ENCODE data around the gene ADAM19.

Gene ADAM19, protein sequence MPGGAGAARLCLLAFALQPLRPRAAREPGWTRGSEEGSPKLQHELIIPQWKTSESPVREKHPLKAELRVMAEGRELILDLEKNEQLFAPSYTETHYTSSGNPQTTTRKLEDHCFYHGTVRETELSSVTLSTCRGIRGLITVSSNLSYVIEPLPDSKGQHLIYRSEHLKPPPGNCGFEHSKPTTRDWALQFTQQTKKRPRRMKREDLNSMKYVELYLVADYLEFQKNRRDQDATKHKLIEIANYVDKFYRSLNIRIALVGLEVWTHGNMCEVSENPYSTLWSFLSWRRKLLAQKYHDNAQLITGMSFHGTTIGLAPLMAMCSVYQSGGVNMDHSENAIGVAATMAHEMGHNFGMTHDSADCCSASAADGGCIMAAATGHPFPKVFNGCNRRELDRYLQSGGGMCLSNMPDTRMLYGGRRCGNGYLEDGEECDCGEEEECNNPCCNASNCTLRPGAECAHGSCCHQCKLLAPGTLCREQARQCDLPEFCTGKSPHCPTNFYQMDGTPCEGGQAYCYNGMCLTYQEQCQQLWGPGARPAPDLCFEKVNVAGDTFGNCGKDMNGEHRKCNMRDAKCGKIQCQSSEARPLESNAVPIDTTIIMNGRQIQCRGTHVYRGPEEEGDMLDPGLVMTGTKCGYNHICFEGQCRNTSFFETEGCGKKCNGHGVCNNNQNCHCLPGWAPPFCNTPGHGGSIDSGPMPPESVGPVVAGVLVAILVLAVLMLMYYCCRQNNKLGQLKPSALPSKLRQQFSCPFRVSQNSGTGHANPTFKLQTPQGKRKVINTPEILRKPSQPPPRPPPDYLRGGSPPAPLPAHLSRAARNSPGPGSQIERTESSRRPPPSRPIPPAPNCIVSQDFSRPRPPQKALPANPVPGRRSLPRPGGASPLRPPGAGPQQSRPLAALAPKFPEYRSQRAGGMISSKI

DNA sequence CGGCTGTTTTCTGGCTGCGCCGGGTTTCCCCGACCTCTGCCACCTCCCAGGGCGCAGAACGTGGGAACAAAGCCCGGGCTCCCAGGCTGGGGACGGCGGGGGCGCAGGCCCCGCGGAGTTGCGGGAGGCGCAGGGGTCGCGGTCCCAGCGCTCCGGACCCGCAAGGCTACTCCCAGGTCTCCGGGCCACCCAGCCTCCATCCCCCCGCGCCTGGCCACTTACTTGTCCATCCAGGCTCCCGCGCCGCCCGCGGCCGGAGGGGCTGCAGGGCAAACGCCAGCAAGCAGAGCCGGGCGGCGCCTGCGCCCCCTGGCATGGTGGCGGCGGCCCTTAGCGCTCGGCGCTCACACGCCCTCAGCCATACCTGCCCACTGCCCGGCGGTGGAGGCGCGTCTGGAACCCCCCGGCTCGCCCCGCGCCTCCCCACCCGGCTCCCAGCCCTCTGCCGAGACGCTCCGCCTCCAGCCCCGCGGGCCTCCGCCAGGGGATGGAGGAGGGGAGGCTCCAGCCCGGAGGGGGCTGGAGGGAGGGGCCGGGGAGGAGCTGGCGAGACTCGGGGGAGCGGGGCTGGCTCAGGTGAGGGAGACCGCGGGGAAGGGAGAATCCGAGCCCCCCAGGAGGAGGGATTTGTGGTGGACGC, at the start of gene ADAM19:
ADAM19 (minus strand) TSS at position 395 of the 640 bp plus-strand sequence; CDS start at position 316, 79 bp downstream.
- peak; percentile 54 for DNase-seq

DNA sequence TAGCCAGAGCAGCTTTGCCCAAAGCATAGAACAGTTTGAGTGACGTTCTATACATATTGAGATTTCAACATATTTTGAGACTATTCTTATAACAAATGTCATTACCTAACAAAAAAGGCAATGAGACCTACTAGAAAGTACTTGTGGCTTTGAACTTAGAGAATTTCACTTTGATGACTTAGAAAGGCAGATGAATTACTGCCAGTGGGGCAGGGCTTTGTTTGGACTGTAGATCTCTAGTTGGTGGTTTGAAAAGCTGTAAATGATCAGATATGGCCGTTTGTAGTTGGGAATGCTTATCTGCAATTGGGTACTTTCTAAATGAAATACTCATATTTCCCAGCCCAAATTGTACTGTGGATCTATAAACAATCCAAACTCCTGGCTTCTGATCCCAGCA, 48.6 kb upstream of the ADAM19 start:
- DNase-seq, result no peak

DNA sequence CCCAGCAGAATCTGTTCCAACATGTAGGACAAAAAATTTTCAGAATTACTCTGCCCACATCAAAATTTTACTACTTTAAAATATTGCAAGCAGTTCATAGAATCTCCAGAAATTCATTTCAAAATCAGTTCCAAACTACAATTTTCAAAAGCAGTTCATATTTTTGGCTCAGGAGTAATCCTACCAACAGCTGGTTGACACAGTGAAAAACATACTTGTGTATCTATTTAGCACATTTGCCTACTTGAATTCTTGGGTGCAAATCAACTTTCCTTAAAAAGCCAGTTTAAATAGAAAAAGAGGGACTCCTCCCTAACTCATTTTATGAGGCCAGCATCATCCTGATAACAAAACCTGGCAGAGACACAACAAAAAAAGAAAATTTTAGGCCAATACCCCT, 45.2 kb upstream of the ADAM19 start:
- no peak for DNase-seq

DNA sequence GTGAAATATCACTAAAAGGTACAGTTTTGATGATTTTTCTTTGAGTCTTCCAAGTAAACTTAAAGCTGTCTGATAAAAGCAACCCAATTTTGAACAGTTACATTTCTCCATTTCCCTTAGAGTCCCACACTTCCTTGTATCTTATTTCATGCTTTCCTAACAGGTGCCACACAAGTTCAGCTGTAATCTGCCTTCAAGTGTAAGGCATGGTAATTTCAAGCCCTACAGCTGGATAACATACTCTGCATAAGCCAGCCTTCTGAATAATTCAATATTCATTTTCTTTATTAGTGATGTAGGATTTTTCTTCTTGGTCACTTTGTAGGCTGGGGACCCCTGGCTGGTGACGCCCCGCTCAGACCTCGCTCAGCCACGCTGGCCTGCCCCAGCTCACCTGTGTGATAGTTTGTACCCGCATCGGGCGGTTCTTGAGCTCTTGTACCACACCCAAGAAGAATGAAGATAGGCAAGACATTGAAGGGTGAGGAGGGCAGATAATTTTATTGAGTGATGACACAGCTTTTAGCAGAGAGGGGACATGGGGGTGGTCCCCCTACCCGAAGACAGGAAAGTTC, 42.7 kb upstream of the ADAM19 start:
- no peak for DNase-seq

DNA sequence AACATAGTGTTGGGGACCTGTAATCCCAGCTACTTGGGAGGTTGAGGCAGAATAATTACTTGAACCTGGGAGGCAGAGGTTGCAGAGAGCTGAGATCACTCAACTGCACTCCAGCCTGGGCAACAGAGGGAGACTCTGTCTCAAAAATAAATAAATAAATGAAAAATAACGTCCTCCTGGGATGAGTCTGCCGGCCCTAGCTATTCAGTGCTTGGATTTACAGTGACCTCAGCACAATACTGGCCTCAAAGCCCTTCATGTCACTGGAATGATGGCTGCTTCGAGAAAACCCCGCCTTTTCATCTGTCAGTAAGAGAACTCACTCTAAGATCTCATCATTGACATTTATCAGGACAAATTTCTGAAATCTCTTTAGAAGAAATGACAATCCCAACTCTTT, 41.2 kb upstream of the ADAM19 start:
- DNase-seq, result no peak

DNA sequence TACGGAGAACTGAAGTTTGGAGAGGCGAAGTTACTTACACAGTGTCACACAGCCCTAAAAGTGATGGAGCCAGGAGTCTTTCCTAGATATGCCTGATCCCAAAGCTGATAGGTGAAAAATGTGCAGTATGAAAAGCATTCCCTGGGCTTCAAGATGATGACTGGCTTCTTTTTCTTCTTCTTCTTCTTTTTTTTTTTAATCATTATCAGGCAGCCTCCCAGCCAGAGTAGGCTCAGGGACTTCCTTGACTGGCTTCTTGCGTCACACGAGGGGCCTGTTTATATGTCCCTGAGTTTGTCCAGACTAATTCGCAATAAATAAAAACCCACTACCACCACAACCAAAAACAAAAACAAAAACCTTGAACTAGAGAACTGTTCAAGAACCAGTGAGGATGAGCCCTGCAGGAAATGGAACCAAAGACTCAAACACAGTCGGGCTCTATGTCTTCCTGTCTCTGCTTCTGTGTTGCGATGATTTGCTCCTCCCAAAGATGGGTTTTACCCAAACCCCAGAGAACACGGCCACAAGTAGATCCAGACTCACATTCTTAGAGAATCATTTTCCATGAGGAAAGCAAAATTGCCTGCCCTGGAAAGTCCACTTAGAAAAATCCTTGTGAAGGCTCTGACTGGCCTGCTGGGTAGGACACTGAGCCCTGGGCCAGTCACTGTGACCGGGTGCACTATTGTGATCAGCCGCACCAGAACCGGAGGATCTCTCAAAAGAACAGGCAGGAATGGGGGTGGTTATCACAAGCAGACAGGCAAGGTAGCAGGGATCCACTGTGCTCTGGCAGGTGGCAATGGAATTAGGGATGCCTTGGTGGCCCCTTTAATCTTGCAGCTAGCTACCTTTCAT, 38.0 kb upstream of the ADAM19 start:
- peak; percentile 15 for DNase-seq

DNA sequence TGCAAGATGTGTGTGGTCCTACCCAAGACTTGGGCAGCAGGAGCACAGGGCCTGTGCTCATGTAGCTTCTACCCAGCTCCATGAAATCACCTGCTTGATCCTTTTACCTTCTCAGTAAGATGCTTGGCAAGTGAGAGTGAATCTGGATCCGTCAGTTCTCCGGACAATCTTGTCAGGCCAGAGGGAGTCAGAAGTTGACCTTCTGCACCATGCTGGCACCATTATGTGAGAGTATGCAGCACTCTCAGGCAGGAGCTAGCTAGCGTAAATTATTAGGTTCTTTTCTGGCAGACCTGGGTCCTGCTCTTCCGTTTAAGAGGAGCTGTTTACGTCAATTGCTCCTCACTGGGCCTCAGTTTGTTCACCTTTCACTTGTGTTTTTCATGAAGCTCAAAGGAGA, 37.0 kb upstream of the ADAM19 start:
- DNase-seq, result no peak

DNA sequence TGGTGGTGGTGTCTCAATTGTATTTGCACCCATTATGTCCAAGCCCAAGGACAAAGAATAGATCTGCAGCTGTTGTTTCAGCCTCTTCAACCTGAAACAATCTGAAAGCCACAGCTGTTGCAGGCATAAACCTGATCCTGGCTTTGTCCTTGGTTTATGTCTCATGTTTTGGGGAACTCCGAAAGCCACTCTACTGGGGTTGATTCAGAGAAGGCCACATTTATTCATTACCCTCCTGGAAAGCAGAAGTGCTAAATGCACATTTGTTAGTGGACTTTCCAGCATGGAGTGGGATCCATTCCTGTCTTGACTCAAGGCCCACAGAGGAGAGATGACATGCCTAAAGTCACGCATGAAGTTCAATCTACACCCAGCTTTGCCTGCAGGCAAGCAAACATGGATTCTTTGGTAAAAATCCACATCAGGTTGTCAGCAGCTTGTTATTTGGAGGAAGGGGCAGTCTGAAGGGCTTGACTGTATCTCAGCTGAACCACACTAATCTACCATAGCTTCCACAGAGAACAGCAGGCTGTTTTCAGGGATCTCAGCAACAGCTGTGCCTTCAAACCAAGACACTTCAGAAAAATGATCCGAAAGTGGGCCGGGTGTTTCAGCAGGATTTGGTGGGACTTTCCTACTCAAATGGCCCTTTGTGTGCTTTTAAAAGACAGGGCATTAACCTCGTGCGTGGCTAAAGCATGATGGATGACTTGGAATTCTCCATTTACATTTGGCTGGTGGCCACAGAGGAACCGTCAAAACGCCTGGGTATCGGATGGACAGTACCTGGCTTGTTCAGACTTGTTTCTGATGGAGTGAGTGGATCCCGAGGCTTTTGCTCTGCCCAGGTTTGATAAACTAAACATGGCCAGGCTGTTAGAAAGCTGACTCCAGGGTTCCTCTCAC, 36.2 kb upstream of the ADAM19 start:
- no peak for DNase-seq

DNA sequence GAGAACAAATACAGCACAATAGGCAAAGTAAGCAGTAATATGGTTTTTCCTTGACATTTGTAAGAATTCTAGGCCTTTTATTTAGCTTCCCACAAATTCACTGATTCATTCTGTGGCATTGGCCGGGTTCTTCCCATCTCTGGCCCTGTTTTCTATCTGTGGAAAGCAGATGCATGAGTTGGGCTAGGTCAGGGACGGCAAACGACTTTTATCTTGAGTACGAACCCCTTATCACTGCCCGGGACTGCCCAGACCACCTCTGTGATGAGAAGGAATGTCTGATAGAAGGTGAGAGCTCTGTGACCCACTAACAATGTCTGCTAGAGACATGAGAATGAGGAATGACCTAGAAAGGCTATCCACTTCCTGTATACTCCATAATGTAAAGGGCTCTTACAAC, 35.4 kb upstream of the ADAM19 start:
- DNase-seq, result no peak

DNA sequence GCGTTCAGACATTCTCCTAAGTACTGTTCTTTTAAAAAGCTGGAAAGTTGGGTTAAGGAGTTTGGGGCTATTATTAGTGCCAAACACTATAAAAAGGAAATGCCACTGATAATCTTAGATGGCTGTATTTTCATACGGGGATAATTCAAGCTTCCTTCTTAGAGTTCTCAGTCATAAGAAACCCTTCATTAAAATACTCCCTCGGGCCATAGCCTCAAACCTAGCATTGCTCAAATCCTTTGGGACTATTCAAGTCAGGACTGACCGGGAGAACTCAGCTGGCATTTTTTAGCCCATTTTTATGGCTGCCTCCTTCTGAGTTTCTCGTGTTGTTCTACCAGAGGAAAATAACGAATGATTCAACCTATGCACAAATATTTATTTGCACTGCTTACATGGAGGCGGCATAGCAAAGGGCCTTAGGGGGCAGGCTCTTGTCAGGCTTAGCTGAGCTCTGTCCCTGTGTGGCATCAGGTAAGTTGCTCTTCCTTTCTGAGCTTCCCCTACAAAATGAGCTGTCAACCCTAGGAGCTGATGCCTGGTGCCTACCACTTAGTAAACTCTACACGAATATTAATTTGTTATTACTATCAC, 33.5 kb upstream of the ADAM19 start:
- DNase-seq, result no peak

DNA sequence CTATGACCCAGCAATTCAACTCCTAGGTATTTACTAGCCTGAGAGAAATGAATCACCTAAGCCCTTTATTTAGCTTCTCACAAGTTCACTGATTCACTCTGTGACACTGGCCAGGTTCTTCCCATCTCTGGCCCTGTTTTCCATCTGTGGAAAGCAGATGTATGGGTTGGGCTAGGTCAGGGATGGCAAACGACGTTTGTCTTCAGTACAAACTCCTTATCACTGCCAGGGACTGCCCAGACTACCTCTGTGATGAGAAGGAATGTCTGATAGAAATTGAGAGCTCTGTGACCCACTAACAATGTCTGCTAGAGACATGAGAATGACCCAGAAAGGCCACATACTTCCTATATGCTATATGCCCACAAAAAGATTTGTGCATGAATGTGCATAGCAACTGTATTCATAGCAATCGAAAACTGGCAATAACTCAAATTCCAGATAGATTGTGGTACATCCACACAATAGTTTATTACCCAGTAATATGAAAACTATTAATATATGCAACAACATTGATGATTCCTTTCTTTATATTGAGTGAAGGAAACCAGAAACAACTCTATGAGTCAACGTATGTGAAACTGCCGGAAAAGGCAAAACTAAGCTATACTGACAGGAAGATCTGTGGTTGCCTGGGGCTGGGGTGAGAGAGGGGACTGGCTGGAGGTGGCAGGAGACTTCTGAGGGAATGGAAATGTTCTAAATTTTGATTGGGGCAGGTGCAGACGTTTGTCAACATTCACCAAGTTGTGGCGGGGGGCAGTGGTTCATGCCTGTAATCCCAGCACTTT, 32.0 kb upstream of the ADAM19 start:
- peak; percentile 69 for DNase-seq

DNA sequence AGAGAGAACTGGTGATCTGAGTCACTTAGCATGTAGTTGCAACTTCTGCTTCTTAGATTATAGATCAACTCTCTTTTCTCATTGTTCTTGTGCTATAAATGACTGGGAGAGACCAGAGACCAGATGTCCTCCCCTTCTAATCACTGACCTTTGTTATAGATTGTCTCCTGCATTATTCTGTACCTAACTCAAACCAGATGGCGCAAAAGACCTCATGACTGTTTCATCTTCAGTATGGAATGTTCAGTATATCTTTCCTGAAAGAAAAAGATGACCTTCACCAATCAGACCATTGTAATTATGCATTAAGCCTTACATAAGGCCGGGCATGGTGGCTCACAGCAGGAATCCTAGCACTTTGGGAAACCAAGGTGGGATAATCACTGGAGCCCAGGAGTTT, 30.5 kb upstream of the ADAM19 start:
- DNase-seq, result no peak

DNA sequence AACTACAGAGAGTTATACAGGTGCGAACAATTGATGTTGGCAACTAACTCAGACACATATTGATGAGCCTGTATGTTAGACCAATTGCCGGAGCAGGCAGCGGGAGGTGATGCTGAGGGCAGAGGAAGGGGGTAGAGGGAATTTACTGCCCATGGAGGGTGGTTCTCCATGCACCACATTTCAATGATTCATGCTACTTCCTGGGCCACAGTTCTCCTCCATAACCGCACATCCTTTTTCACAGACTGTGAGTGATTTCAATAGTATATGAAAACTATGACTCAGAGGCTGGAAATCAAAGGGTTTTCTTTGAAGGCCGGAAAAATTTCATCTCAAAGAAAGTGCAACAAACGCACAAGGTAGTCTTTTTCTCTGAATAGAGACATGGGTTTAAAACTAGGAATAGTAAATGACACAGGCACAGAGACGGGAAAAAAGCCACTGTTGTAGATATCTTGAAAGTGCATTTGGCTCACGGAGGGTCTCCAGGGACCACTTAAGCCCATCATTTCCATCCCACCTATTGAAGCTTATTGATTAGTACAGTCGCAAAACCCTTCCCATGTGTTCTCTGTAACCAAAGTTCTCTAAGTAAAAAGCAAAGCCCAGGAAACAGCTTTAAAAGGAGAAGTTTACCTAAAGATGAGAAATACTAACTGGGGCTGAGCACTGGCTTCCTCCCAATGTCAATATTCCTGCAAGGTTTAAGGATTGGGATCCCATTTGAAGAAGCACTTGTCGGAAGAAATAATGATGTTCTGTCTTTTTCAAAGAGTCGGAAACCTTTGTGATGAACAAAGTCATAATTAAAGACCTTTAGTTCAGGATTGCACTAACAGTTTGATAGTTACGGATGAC, 28.0 kb upstream of the ADAM19 start:
- DNase-seq, result peak; percentile 65

DNA sequence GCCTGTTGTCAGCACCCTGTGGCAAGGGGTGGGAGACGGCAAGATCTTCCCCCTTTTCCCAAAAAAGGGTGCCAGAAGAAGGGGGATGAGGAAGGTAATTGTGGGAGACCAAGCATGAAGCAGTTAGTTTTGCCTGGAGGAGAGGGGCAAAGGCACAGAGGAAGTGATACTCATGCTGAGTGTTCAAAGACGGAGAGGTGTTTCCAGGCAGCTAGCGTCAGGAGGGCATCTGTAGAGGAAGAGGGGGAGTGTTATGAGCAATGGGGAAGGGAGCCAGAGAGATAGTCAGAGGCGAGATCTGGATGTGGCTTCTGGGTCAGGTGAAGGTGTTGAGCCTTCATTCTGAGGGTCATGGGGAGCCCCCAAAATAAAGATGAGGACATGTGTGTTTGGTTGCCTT, 26.9 kb upstream of the ADAM19 start:
- no peak for DNase-seq

DNA sequence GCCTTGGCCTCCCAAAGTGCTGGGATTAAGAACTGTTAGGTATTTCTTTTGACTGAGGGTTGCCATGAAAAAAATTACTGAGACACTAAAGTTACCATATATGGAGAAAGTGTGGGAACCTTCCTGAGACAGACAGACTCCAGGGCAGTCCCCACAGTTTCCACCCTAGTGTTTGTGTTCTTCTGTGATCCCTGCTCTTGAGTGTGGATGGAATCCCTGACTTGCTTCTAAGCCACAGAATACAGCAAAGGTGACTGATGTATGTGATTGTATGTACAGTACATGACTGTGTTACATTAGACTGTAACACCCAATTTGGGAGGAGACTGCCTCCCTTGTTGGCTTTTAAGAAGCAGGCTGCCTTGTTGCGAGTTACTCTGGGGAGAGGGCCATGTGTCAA, 24.7 kb upstream of the ADAM19 start:
- no peak for DNase-seq

DNA sequence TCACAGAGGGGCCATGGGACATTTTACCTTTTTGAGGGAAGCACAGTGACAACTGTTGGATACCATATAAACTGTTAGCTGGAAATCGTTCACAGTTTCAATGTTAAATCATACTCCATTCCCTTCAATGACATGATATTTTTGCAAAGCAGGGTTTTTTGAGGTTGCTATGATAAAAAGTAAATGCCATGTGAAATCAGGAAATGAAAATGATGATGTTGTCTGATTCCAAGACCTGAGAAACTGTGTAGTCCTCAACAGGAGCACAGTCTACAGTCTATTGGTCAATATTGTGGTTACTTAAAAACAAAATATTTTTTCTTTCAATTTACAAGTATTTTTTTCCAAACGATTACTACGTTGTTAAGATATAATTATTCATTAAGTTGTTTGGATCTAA, 24.0 kb upstream of the ADAM19 start:
- DNase-seq, result no peak

DNA sequence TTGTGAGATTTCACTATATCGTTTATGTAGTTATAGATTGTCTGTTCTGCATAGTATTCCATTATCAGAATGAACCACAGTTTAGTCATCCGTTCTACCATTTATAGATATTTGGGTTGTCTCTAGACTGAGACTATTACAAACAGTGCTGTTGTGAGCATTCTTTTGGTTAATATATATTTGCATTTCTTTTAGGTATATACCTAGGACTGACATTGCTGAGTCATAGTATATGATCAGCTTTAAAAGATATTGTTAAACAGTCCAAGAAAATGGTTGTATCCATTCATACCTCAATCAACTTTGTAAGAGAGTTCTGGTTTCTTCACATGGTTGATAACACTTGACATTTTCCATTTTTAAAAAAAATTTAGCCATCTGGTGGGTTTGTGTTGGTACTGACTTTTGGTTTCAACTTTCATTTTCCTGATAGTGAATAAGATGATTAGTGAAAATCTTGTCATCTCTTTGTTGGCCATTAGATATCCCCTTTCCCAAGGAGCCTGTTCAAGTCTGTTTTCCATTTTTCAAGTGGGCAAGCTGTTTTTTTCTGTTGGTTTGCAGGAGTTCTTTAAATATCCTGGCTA, 22.9 kb upstream of the ADAM19 start:
- DNase-seq, result no peak

DNA sequence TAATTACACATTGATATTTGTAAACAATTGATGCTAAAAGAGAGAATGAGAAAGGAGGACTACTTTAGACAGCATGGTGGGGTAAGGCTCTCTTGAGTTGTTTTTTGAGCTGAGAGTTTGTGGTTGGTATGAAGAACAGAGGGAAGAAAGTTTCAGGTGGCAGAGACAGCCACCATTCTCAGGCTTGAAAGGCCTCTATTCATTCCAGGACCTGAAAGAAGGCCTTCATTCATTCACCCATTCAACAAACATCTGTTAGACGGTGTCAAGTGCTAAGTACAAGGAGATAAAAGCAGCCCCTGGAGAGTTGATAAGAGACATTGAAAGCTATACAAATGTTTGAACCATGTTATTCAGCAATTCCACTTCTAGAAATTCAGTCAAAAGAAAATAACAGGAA, 21.7 kb upstream of the ADAM19 start:
- no peak for DNase-seq

All from activated CD4-positive, alpha-beta T cell treated with anti-CD3 and anti-CD28 coated beads, Interleukin-2, amount 50 U/mL, for 1 hour (primary cell).